ENCODE results near the gene PYROXD2. TPM values are rescaled to one million over a fixed set of nuclear protein-coding genes. Genes with fewer than 3 reads are reported as not detected.
A peak's percentile ranks its signal among the peaks of the same experiment; 100 is the strongest.

The PYROXD2 gene
- polyA plus RNA-seq, 6 donors from 2014 or later: 0.35 to 4.2 (median 1.6) TPM; not detected in 1

DNA sequence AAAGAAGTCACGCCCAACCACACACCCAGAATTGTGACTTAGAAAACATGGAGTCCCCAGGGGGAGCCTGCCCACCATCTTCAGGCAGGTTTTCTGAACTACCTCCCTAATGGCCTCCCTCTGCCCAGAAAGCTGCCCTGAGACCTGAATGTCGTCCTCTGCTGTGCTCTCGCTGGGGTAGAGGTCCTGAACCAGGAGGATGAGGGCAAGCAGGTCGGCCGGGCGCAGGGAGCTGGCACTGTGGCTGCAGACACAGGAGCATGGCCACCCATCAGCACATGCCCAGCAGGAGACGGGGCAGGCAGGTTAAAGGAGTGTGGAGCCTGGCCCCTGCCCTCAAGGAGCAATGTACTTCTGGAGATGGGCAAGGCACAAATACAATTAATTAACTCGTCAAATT, 15.4 kb upstream of the PYROXD2 start:
- Mint-ChIP-seq H3K4me3 (no peak overlapping the region), H3K9me3 (peaks cover 0 to 13% (median 4%) of the 10 kb centered on the region in 7 donors), H3K4me1 (peaks cover 0 to 5% (median 0%) of the 10 kb centered on the region in 3 donors), H3K27ac (peak overlapping the region in 1 of 6 donors; percentile 64), H3K36me3 (peaks cover 25 to 33% of the 10 kb centered on the region in 2 donors), H3K27me3 (no peaks in the 10 kb centered on the region)
- DNase-seq (no peak), ATAC-seq (ENCODE audit: low read depth in 2 of 2) (no peak)

DNA sequence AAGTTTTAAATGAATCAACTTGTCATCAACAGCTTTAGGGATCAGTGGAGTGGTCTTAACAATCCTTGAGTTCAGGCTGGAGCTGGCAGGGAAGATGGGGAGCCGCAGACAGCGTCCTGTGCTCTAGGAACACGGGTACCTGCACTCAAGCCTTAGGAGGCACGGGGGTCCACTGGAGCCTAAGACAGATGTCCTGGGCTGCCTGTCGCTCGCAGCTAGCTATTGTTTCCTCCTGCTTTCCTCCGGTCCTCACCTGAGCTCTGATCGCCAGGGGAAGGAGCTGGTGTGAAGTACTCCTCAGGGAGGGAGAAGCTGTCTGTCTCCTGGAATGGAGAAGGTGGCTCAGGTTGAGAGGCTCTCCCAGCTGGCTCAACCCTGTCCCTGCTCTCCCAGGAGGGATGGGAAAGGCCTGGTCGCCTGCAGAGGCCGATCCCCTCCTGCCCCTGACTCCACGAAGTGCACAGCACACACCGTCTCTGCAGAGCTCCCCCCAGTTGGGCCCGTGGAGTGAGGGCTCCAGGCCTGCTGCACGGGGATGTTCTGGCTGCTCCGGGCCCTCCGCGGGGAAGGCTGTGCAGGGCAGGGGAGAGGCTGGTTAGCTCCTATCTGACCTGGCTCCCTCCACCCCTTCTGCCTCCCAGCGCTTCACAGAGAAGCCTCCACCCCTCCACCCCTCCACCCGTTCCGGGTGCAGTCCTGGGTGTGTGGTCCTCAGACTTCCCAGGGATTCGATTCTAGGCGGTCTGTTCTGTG, 14.5 kb upstream of the PYROXD2 start:
- peaks cover 21 to 30% of the 10 kb centered on the region in 2 donors for H3K36me3 Mint-ChIP-seq
- H3K27ac Mint-ChIP-seq: no peak overlapping the region

DNA sequence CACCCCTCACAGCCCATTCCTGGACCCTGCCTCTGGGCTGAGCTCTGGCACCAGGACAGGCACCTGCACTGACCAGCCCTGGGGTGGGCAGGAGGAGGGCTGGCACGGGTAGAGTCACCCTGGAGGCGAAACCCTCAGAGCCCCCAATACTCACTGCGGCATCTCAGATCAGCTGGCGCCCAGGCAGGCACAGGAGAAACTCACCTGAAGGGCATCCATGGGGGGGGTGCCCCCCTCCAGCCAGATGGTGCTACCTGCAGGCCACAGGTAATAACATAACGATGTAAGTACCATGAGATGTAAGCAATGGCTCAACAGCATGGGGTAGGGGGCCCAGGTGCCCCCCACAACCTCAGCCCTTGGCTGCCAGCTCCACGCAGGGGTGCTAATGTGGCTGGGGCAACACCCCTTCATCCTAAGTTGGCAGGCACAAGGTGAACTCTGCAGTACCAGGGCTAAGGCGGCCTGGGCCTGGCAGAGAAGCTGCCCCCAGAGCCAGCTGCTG, 12.1 kb upstream of the PYROXD2 start:
- Mint-ChIP-seq H3K27ac (no peak overlapping the region), H3K9me3 (peaks cover 0 to 5% (median 3%) of the 10 kb centered on the region in 7 donors), H3K36me3 (peaks cover 10 to 20% of the 10 kb centered on the region in 2 donors), H3K27me3 (no peaks in the 10 kb centered on the region), H3K4me3 (peak overlapping the region in 1 of 8 donors; percentile 70), H3K4me1 (peaks cover 0 to 5% (median 0%) of the 10 kb centered on the region in 3 donors)
- ATAC-seq (ENCODE audit: low read depth in 2 of 2) (no peak), DNase-seq (no peak)

More for the DNA sequence above, 14.5 kb upstream of the PYROXD2 start:
- Mint-ChIP-seq H3K4me3 (no peak overlapping the region), H3K9me3 (peaks cover 0 to 13% (median 4%) of the 10 kb centered on the region in 7 donors), H3K27me3 (no peaks in the 10 kb centered on the region), H3K4me1 (peaks cover 0 to 5% (median 0%) of the 10 kb centered on the region in 3 donors)
- no peak for ATAC-seq (ENCODE audit: low read depth in 2 of 2)
- DNase-seq: no peak

DNA sequence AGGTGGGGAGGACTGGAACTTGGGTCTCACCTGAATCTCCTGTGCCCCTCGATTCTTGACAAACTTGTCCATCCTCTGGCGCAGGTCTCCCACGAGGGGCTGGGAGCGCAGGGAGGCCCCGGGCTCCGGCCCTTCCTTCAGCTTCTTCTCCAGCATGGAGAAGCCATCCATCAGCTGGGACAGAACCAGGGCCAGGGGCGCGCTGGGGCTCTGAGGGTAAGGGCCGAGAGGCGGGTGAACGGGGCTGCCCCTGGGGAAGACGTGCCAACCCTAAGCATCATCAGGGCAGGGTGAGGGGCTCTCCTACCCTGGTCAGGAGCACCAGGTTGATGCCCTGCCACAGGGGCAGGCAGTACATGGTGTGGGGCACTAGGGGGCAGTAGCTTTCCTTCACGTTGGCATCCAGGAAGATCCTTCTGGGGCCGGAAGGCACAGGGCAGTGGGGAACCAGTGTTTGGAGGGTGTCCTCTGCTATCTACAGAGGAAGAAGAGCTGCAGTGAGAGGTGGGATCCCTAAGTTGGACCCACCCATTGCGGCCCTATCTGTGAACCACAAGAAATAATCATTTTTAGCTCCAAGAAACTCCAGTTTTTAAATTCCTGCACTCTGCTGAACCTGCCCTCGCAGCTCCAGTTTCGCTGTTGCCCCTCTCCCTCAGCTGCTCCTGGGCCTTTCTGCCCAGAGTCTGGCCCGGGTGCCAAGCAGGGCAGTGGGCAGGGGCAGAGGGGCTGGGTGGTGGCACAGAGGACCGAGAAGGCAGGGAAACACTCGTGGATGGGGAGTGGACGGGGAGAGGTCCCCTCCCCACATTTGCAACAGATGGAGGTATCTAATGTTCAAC, 10.8 kb upstream of the PYROXD2 start:
- H3K36me3 Mint-ChIP-seq: peaks cover 4 to 6% of the 10 kb centered on the region in 2 donors
- DNase-seq: no peak

DNA sequence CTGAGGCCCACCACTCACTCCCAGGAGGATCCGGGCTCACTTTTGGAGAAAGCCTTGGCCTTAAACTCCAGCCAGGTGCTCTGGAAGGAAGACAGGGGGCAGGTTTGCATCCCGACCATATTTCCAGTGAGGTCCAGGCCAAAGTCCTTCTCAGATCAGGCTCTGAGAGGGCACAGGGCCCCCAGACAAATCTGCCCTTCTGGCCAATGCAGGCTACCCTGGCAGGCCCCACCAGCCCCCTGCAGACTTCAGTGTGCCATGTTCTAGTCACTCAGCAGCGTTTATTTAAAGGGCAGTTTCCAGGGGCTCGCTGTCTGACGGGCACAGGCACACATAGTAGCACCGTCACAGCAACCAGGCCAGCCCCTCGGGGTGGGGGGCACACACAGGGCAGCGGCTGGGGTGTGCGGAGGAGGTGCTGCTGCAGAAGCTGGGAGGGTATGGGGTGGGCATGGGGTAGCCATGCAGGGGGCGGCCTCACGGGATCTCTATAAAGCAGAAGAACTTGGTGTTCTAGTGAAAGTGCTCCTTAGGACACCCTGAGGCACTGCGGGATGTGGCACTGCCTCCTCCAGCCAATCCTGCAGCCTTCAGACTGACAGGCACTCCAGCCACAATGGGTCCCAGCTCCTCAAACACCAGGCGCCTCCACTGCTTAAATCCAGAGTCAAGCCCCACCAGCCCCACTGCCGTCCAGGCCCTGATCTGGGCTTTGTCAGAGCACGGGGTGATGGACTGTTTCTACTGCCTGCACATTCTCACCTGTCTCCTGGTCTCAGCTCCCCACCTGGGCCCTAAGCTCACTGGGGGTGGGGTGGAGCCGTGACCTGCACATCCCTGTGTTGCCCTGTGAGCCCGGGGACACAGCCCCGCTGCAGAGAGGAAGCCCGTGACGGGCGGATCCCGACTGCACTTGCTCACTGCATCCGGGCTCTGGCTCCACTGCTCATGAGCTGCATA, 9.6 kb upstream of the PYROXD2 start:
- Mint-ChIP-seq H3K9me3 (no peaks in the 10 kb centered on the region), H3K27me3 (no peaks in the 10 kb centered on the region), H3K4me3 (no peak overlapping the region), H3K4me1 (no peaks in the 10 kb centered on the region), H3K36me3 (peaks cover 3 to 5% of the 10 kb centered on the region in 2 donors), H3K27ac (peak overlapping the region in 2 of 6 donors; percentile 18 to 79)
- ATAC-seq (ENCODE audit: low read depth in 2 of 2) (no peak), DNase-seq (no peak)

More for the DNA sequence above, 10.8 kb upstream of the PYROXD2 start:
- peak; percentile 35 to 56 for ATAC-seq (ENCODE audit: low read depth in 2 of 2)
- no peaks in the 10 kb centered on the region for H3K9me3 Mint-ChIP-seq
- H3K27ac Mint-ChIP-seq: peak overlapping the region in 2 of 6 donors; percentile 63 to 66
- H3K4me1 Mint-ChIP-seq: peaks cover 0 to 3% (median 0%) of the 10 kb centered on the region in 3 donors
- H3K4me3 Mint-ChIP-seq: no peak overlapping the region
- H3K27me3 Mint-ChIP-seq: no peaks in the 10 kb centered on the region

DNA sequence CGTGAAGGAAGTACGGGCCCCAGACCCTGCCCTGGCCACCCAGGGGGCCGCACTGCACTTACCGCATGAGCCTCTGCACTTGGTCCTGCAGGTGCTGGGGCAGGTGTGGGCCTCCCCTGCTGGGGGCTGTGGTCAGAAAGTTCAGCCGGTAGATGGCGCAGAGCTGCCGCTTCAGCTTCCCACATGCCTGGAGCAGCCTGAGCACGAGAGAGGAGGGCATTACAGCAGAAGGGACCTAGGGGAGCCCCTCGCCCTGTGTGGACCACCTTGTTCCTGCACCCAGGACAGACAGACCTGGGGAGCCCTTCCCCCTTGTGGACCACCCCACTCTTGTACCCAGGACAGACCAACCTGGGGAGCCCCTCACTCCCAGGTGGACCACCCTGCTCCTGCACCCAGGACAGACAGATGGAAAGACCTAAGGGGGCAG, 8.7 kb upstream of the PYROXD2 start:
- DNase-seq (no peak), ATAC-seq (ENCODE audit: low read depth in 2 of 2) (no peak)
- no peaks in the 10 kb centered on the region for H3K9me3 Mint-ChIP-seq
- H3K36me3 Mint-ChIP-seq: peaks cover 4 to 14% of the 10 kb centered on the region in 2 donors
- H3K4me1 Mint-ChIP-seq: no peaks in the 10 kb centered on the region
- H3K4me3 Mint-ChIP-seq: no peak overlapping the region
- peak overlapping the region in 2 of 6 donors; percentile 37 to 81 for H3K27ac Mint-ChIP-seq
- H3K27me3 Mint-ChIP-seq: no peaks in the 10 kb centered on the region

DNA sequence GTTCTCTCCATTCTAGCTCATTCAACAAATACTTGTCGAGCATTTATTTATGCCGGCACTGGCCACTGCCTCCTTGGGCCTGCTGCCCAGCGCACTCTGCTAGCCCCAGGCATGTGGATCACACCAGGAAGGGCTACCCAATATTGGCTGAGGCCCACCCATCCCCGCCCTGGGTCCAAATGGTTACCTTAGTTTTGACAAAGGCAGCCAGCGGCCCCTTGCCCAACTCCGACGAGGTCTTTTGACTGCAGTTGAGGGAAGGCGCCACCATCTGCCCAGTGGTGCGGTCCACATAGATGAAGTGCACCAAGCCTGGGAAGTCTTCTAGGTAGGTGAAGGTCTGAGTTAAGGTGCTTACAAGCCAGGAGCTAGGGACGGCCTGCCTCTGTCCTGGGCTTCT, 7.2 kb upstream of the PYROXD2 start:
- ATAC-seq (ENCODE audit: low read depth in 2 of 2) (no peak), DNase-seq (no peak)
- no peak overlapping the region for H3K4me3 Mint-ChIP-seq
- H3K27ac Mint-ChIP-seq: peak overlapping the region in 1 of 6 donors; percentile 16
- no peaks in the 10 kb centered on the region for H3K27me3 Mint-ChIP-seq
- no peaks in the 10 kb centered on the region for H3K9me3 Mint-ChIP-seq
- H3K4me1 Mint-ChIP-seq: no peaks in the 10 kb centered on the region
- peaks cover 4 to 16% of the 10 kb centered on the region in 2 donors for H3K36me3 Mint-ChIP-seq

DNA sequence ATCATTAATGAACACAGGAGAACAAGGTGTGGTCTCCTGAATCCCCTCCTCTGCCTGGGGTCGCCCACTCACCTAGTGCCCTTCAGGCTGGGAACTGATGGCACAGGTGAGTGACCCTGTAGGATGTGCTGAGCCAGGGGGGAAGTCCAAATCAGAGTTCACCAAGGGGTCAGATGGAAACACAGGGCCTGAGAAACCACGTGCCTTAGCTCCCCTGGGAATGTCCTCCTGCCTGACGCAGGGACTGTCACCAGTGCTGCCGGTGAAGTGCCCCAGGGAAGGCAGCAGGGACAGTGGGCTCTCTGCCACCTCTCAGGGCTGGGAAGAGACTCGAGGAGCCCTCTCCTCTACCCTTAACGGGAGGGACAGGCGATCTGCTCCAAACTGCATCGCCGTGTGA, 5.8 kb upstream of the PYROXD2 start:
- no peak for DNase-seq
- Mint-ChIP-seq H3K4me1 (peaks cover 0 to 6% (median 0%) of the 10 kb centered on the region in 3 donors), H3K27ac (peak overlapping the region in 3 of 6 donors; percentile 22 to 82 (median 39)), H3K9me3 (no peaks in the 10 kb centered on the region), H3K4me3 (no peak overlapping the region), H3K27me3 (no peaks in the 10 kb centered on the region), H3K36me3 (peaks cover 4 to 16% of the 10 kb centered on the region in 2 donors)
- ATAC-seq (ENCODE audit: low read depth in 2 of 2): no peak

DNA sequence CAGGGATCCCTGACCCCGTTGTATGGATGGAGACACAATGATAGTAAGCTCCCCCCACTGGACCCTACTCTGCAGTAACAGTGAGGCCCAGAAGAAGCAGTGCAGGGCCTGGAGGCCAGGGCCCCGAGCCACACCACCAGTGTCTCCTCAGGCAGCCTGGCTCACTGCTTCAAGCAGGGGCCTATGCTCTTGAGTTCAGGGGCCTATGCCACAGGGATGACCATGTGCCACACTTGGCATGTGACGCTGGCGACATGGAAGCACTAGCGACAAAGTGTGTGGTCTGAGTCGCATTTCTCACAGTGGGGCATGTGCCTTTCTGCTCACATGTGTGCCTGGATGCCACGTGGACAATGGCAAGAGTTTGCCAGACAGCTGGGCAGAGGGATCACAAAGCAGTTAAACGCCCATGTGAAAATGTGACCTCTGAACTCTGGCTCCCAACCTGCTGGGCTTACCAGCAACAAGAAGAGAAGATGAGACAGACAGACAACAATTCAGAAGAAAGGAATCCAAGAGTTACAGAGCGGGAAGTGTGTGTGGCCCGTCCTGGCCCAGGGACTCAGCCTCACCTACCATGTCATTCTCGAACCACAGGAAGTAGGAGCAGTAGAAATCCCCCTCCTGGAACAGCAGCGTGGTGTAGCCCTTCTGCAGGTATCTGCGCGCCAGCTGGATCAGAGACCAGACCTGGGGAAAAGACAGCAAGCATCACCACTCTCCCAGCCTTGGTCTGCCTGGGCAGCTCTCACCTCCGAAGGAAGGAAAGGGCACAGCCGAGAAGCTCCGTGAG, 4.7 kb upstream of the PYROXD2 start:
- no peaks in the 10 kb centered on the region for H3K27me3 Mint-ChIP-seq
- H3K4me3 Mint-ChIP-seq: no peak overlapping the region
- peaks cover 4 to 12% (median 11%) of the 10 kb centered on the region in 3 donors for H3K4me1 Mint-ChIP-seq
- no peak for DNase-seq
- H3K36me3 Mint-ChIP-seq: peaks cover 4 to 16% of the 10 kb centered on the region in 2 donors
- ATAC-seq (ENCODE audit: low read depth in 2 of 2): no peak
- no peaks in the 10 kb centered on the region for H3K9me3 Mint-ChIP-seq
- peak overlapping the region in 5 of 6 donors; percentile 9 to 84 (median 74) for H3K27ac Mint-ChIP-seq

DNA sequence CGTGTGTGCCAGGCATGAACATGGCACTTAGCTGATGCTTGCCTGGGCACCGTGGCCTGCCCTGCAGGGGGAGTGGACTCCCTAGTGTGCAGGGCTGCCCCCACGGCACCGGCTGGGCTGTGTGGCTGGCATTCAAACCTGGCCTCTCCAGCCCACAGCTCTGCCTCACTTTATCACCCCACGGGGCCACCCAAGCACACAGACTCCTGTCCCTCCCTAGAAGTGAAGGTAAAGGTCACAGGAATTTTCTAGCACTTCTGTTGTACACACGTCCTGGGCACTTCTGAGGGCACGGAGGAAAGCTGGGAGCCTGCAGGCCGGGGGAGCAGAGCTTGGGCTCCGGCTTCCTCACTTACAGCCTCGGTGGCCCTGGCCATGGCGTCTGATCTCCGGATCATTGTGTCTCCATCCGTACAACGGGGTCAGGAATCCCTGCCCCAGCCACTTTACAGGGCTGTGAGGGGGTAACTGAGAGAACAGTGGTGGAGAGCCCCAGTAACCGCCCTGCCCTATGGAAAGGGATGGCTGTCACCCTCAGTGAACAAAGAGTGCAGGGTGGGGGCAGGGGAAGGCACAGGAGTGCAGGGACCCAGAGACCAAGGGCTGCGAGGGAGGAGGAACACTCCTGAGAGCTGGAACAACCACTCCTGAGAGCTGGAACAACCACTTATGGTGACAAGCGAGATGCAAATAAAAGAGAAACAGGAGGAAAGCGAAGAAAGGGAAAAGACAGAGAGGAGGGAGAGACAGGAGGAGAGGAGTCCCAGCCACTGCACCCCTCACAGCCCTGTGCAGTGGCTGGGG, 3.9 kb upstream of the PYROXD2 start:
- Mint-ChIP-seq H3K27ac (peak overlapping the region in 1 of 6 donors; percentile 9), H3K4me1 (peaks cover 9 to 20% (median 18%) of the 10 kb centered on the region in 3 donors), H3K27me3 (no peaks in the 10 kb centered on the region), H3K4me3 (no peak overlapping the region), H3K9me3 (no peaks in the 10 kb centered on the region), H3K36me3 (peaks cover 4 to 16% of the 10 kb centered on the region in 2 donors)
- ATAC-seq (ENCODE audit: low read depth in 2 of 2) (no peak), DNase-seq (no peak)

DNA sequence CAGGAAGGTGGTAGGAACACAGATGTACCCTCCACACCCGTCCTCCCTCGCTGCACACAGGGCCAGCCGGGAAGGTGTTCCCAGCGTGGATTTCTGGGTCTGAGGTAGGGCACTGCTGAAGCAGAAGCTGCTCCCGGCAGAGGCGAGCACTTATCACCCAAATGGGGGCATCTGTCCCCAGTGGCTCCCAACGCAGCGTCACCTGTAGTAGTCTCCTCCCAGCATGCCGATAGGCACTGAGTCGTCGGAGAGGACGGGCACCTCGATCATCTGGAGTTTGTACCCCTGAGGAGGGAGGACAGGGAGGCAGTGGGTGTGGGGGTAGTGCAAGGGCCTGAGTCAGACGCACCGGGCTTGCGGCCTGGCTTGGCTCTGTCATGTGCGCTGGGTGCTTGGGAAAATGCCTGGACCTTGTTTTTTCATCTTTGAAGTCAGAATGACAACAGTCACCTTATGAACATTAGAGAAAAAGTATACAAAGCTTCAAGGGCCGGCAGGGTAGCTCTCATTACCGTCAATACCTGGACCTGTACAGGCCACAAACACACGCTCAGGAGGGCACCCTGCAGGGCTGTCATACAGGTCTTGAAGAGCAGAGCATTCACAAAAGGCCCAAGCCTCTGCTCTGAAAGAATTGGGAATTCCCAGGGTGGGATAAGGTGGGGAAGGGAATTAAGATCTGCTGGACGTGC, 3.1 kb upstream of the PYROXD2 start:
- H3K36me3 Mint-ChIP-seq: peaks cover 4 to 16% of the 10 kb centered on the region in 2 donors
- H3K4me1 Mint-ChIP-seq: peaks cover 9 to 20% (median 18%) of the 10 kb centered on the region in 3 donors
- H3K27ac Mint-ChIP-seq: peak overlapping the region in 1 of 6 donors; percentile 60
- H3K27me3 Mint-ChIP-seq: no peaks in the 10 kb centered on the region
- H3K9me3 Mint-ChIP-seq: no peaks in the 10 kb centered on the region
- no peak overlapping the region for H3K4me3 Mint-ChIP-seq
- no peak for ATAC-seq (ENCODE audit: low read depth in 2 of 2)
- no peak for DNase-seq

All from naive B cell (primary cell).